ENCODE results near the gene SLC45A2. TPM values are rescaled to one million over a fixed set of nuclear protein-coding genes. Genes with fewer than 3 reads are reported as not detected.

Gene SLC45A2
- total RNA-seq, 1 experiment from 2014 or later, result not detected

DNA sequence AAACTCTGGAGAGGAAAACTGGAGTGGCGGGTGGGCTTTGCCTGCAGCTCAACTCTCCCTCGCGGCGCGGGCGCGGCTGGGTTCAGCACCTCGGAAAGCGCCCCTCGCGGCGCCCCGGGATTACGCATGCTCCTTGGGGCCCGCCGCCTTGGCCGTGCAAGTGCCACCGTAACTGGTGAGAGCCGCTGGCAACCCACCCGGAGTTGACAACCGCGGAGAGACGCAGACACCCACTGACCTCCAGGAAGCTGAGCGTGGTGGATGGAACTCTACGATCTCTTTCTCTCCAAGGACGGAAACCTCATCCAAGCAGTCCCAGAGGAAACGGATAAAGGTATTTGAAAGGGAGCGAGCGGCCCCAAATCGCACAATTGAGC, 48.5 kb downstream of the SLC45A2 start:
- no peak for DNase-seq (ENCODE audit: unreplicated experiment)
- no peak overlapping the region for H3K4me3 Mint-ChIP-seq (ENCODE audit: unreplicated experiment)
- peaks cover 7% of the 10 kb centered on the region for H3K4me1 Mint-ChIP-seq (ENCODE audit: insufficient read depth, unreplicated experiment)
- TF ChIP-seq, protein P1, sequence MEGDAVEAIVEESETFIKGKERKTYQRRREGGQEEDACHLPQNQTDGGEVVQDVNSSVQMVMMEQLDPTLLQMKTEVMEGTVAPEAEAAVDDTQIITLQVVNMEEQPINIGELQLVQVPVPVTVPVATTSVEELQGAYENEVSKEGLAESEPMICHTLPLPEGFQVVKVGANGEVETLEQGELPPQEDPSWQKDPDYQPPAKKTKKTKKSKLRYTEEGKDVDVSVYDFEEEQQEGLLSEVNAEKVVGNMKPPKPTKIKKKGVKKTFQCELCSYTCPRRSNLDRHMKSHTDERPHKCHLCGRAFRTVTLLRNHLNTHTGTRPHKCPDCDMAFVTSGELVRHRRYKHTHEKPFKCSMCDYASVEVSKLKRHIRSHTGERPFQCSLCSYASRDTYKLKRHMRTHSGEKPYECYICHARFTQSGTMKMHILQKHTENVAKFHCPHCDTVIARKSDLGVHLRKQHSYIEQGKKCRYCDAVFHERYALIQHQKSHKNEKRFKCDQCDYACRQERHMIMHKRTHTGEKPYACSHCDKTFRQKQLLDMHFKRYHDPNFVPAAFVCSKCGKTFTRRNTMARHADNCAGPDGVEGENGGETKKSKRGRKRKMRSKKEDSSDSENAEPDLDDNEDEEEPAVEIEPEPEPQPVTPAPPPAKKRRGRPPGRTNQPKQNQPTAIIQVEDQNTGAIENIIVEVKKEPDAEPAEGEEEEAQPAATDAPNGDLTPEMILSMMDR (IDR thresholded peaks at IDR 0.05; ENCODE audit: unreplicated experiment), result no peak
- no peak overlapping the region for H3K27ac Mint-ChIP-seq (ENCODE audit: low read depth, unreplicated experiment)
- H3K36me3 Mint-ChIP-seq (ENCODE audit: insufficient read depth, unreplicated experiment), result no peaks in the 10 kb centered on the region
- POLR2A ChIA-PET, result no interaction called here
- H3K9me3 Mint-ChIP-seq (ENCODE audit: unreplicated experiment), result no peaks in the 10 kb centered on the region
- CTCF ChIA-PET, result interaction anchor here (0.6 to 7.3 kb wide), 18 partner anchors 10 to 1124 kb away, joined by 3 to 72 read pairs (median 4); no protein-coding TSS in a partner anchor
- H3K27me3 Mint-ChIP-seq (ENCODE audit: insufficient read depth, unreplicated experiment), result peaks cover 40% of the 10 kb centered on the region
- BruUV-seq (replicated peaks), result no TSS peak
- intact Hi-C loops (cut with micrococcal nuclease), result loop anchor here (10.0 kb wide), 1 partner anchor 461 kb away; no protein-coding TSS in a partner anchor

DNA sequence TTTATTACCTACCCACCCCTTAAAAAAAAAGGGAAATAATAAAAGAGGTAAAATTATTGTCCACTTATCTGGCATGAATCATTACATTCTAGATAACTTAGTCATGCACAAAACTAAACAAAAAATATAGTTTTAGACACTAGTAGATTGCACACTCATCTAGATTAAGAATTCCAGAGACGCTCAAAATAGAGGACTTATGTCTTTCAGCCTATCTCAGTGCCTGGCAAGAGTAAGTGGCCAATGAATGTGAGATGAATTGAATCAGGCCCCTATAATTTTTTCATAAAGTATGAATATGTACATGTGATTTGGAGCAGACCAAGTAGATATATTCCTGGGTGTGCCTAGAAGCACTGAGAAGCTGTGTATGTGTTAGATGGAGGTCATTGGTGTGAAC, 50.3 kb downstream of the SLC45A2 start:
- Mint-ChIP-seq H3K4me3 (ENCODE audit: unreplicated experiment) (no peak overlapping the region), H3K36me3 (ENCODE audit: insufficient read depth, unreplicated experiment) (no peaks in the 10 kb centered on the region), H3K27me3 (ENCODE audit: insufficient read depth, unreplicated experiment) (peaks cover 22% of the 10 kb centered on the region), H3K27ac (ENCODE audit: low read depth, unreplicated experiment) (no peak overlapping the region), H3K4me1 (ENCODE audit: insufficient read depth, unreplicated experiment) (peaks cover 7% of the 10 kb centered on the region), H3K9me3 (ENCODE audit: unreplicated experiment) (no peaks in the 10 kb centered on the region)
- POLR2A ChIA-PET, result interaction anchor here (0.8 to 1.5 kb wide), 4 partner anchors 9 to 498 kb away, joined by 3 to 6 read pairs (median 4); no protein-coding TSS in a partner anchor
- BruUV-seq (replicated peaks), result no TSS peak
- DNase-seq (ENCODE audit: unreplicated experiment), result no peak
- TF ChIP-seq, protein P1 (IDR thresholded peaks at IDR 0.05; ENCODE audit: unreplicated experiment), result no peak
- CTCF ChIA-PET, result interaction anchor here (0.6 to 7.3 kb wide), 32 partner anchors 9 to 976 kb away, joined by 3 to 72 read pairs (median 4); partner anchors contain the start of gene ADAMTS12
- intact Hi-C loops (cut with micrococcal nuclease), result loop anchor here (1.0 to 10.0 kb wide), 2 partner anchors 459 to 498 kb away; no protein-coding TSS in a partner anchor

DNA sequence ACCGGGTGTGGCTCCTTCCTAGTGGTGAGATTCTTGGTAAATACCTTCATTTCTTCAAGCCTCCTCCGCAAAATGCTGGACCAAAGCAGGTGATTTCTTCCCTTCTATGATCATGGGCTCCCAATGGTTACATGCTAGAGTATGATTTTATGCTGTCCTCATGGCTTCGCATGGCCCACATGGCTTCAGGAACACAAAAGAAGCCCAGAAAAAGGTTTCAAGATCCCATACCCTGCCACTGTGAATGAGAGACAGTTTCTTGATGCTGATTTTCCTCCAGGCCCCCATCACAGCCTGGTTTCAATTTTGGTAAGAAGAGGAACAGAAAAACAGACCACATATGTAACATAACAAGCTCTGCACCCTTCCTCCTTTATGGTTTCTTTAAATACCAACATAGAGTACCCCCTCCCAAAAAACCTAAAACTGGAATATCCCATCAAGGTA, 50.7 kb downstream of the SLC45A2 start:
- BruUV-seq (replicated peaks), result no TSS peak
- H3K4me3 Mint-ChIP-seq (ENCODE audit: unreplicated experiment), result no peak overlapping the region
- intact Hi-C loops (cut with micrococcal nuclease), result loop anchor here (1.0 to 10.0 kb wide), 2 partner anchors 459 to 497 kb away; no protein-coding TSS in a partner anchor
- H3K27me3 Mint-ChIP-seq (ENCODE audit: insufficient read depth, unreplicated experiment), result peaks cover 17% of the 10 kb centered on the region
- no peaks in the 10 kb centered on the region for H3K9me3 Mint-ChIP-seq (ENCODE audit: unreplicated experiment)
- H3K27ac Mint-ChIP-seq (ENCODE audit: low read depth, unreplicated experiment), result no peak overlapping the region
- H3K4me1 Mint-ChIP-seq (ENCODE audit: insufficient read depth, unreplicated experiment), result peaks cover 7% of the 10 kb centered on the region
- TF ChIP-seq, protein P1 (IDR thresholded peaks at IDR 0.05; ENCODE audit: unreplicated experiment), result no peak
- H3K36me3 Mint-ChIP-seq (ENCODE audit: insufficient read depth, unreplicated experiment), result no peaks in the 10 kb centered on the region
- ChIA-PET CTCF (interaction anchor here (0.6 to 7.3 kb wide), 28 partner anchors 9 to 975 kb away, joined by 3 to 72 read pairs (median 4); partner anchors contain the start of gene ADAMTS12), POLR2A (no interaction called here)
- no peak for DNase-seq (ENCODE audit: unreplicated experiment)

DNA sequence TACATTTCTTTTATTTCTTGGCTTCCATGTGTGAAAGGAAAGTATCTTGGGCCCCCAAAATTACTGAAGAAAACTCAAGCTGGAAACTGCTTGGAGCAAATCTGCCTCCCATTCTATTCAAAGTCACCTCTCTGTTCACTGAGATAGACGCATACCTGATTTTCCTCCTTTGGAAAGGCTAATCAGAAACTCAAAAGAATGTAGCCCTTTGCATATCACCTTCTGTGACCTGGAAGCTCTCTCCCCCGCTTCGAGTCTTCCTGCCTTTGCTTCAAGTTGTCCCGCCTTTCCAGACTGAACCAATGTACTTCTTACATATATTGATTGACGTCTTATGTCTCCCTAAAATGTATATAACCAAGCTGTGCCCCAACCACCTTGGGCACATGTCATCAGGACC, 53.4 kb downstream of the SLC45A2 start:
- no TSS peak for BruUV-seq (replicated peaks)
- POLR2A ChIA-PET, result no interaction called here
- Mint-ChIP-seq H3K36me3 (ENCODE audit: insufficient read depth, unreplicated experiment) (no peaks in the 10 kb centered on the region), H3K27ac (ENCODE audit: low read depth, unreplicated experiment) (no peak overlapping the region), H3K9me3 (ENCODE audit: unreplicated experiment) (no peaks in the 10 kb centered on the region), H3K4me1 (ENCODE audit: insufficient read depth, unreplicated experiment) (peaks cover 7% of the 10 kb centered on the region), H3K4me3 (ENCODE audit: unreplicated experiment) (no peak overlapping the region), H3K27me3 (ENCODE audit: insufficient read depth, unreplicated experiment) (peaks cover 11% of the 10 kb centered on the region)
- no peak for DNase-seq (ENCODE audit: unreplicated experiment)
- intact Hi-C loops (cut with micrococcal nuclease), result loop anchor here (10.0 kb wide), 1 partner anchor 456 kb away; no protein-coding TSS in a partner anchor
- TF ChIP-seq, protein P1 (IDR thresholded peaks at IDR 0.05; ENCODE audit: unreplicated experiment), result no peak
- CTCF ChIA-PET, result interaction anchor here (0.9 to 7.3 kb wide), 3 partner anchors 462 to 496 kb away, joined by 3 to 72 read pairs (median 10); no protein-coding TSS in a partner anchor
